ENCODE measurements around the gene TSPAN9. TPM values are rescaled to one million over a fixed set of nuclear protein-coding genes. Genes with fewer than 3 reads are reported as not detected.

TSPAN9 gene
- total RNA-seq, 4 donors from 2014 or later: 27.9 to 49.1 (median 42.0) TPM

GRCh38 chr12:3127832-3128231 is 50.7 kb downstream of the TSPAN9 start:
- 81 to 83% methylated on average over 10 of the region's 10 CpGs for WGBS, 2 donors
- no peak for DNase-seq (ENCODE audit: low spot score in 2 of 2)
- intact Hi-C loops (cut with DNase I; ENCODE audit: low total_unique reads): no loop called here
- no peak overlapping the region for H3K4me3 ChIP-seq (ENCODE audit: low read depth, poor library complexity, severe bottlenecking)
- TF ChIP-seq CTCF (IDR thresholded peaks at IDR 0.05) (no peak), POLR2A (IDR thresholded peaks at IDR 0.05) (no peak)

DNA sequence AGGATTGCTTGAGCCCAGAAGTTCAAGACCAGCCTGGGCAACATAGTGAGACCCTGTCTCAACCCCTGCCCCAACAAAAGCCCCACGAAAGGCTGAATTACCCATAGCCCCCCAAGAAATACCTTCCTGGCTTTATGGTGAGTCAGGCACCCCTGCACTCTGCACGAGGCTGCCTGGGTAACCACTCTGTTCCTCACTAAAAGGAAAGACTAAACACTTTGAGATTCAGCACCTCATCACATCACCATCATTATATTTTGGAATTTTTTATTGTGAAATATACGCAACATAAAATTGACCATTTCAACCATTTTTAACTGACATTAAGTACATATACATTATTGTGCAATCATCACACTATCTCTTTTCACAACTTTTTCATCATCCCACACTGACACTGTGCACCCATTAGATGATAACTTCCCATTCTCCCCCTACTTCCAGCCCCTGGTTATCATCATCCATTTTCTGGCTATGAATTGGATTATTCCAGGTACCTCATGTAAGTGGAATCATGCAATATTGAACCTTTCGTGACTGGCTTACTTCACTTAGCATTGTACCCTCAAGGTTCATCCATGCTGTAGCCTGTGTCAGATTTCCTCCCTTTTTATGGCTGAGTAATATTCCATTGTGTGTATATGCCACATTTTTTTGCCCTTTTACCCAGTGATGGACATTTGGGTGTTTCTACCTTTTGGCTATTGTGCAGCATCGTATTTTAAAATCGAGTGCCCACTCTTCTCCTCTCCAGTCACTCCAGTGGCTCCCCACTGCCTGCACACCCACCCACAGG is 51.5 kb downstream of the TSPAN9 start:
- no peak for DNase-seq (ENCODE audit: low spot score in 2 of 2)
- 92 to 95% methylated on average over 6 of the region's 6 CpGs for WGBS, 2 donors
- intact Hi-C loops (cut with DNase I; ENCODE audit: low total_unique reads): no loop called here
- H3K4me3 ChIP-seq (ENCODE audit: low read depth, poor library complexity, severe bottlenecking): no peak overlapping the region
- TF ChIP-seq CTCF (IDR thresholded peaks at IDR 0.05) (no peak), POLR2A (IDR thresholded peaks at IDR 0.05) (no peak)

- WGBS, 2 donors: 65 to 73% methylated on average over 12 of the region's 12 CpGs
- intact Hi-C loops (cut with DNase I; ENCODE audit: low total_unique reads): loop anchor here (10.0 kb wide), 1 partner anchor 65 kb away; no protein-coding TSS in a partner anchor
- H3K4me3 ChIP-seq (ENCODE audit: low read depth, poor library complexity, severe bottlenecking): no peak overlapping the region
- TF ChIP-seq CTCF (IDR thresholded peaks at IDR 0.05) (no peak), POLR2A (IDR thresholded peaks at IDR 0.05) (no peak)
- DNase-seq (ENCODE audit: low spot score in 2 of 2): no peak
Observed at GRCh38 chr12:3129301-3130056, 52.3 kb downstream of the TSPAN9 start.

DNA sequence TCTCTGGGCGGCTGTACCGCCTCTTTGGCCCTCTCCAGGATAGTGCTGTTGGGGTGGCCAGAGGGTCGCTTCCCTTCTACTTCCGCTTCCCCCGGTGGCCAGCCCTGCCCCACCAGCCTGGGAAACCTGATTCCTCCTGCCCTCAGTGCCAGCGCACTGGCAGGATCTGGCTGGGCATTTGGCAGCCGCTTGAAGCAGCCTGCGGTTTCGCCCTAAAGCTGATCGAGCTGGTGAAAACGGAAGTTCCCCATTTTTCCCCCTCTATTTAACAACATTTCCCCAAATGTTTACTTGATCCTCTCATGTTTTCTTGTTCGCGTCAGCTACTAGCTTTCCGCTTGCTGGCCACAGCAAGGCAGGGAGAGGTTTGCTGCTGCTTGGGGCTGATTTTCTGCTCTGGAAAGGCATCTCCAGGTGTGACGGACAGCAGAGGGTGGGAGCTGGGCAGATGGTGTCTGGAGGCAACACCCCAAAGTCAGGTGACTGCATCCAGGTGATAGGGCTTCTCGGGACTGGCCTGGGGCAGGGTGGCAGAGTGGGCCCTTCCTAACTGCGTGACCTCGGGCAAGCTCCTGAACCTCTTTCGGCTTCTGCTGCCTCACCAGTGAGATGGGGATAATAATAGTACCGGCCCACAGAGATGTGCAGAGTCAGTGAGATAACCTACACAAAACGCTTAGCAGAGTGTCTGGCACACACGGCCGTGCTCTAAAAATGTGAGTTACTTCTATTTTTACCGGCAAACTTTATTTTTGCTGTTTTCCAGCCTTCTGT is 53.1 kb downstream of the TSPAN9 start:
- WGBS, 2 donors: 56 to 67% methylated on average over 23 to 24 of the region's 24 CpGs
- TF ChIP-seq CTCF (IDR thresholded peaks at IDR 0.05) (no peak), POLR2A (IDR thresholded peaks at IDR 0.05) (no peak)
- intact Hi-C loops (cut with DNase I; ENCODE audit: low total_unique reads): loop anchor here (10.0 kb wide), 1 partner anchor 65 kb away; no protein-coding TSS in a partner anchor
- peak in 1 of 2 donors; percentile 88 for DNase-seq (ENCODE audit: low spot score in 2 of 2)
- no peak overlapping the region for H3K4me3 ChIP-seq (ENCODE audit: low read depth, poor library complexity, severe bottlenecking)

DNA sequence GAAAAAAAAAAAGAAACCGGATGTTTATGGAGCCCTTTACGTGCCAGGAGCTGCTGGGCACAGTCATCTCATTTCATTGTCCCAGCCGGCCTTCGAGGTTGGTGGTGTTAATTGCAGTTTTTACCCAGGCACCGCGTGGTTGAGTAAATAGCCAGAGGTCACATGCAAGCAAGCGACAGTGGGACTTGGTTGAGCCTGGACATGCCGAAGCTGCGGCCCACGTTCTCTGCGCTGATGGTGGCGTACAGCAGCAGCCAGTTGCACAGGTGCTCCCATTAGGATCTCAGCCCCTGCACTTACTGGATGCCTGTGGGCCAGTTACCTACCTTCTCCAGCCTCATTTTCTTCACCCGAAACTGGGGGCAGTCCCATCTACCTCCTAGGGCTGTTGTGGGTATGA is 54.0 kb downstream of the TSPAN9 start:
- no peak for DNase-seq (ENCODE audit: low spot score in 2 of 2)
- WGBS, 2 donors: 76 to 87% methylated on average over 13 of the region's 13 CpGs
- TF ChIP-seq POLR2A (IDR thresholded peaks at IDR 0.05): no peak
- TF ChIP-seq CTCF (IDR thresholded peaks at IDR 0.05): no peak
- intact Hi-C loops (cut with DNase I; ENCODE audit: low total_unique reads): loop anchor here (10.0 kb wide), 1 partner anchor 64 kb away; no protein-coding TSS in a partner anchor
- H3K4me3 ChIP-seq (ENCODE audit: low read depth, poor library complexity, severe bottlenecking): no peak overlapping the region

Data from lower leg skin (tissue), 4 donors.